SIG-M5 (cell line): ENCODE data around the gene PLD6.

ENCODE experiments used
- DNase-seq: peaks from one replicate; lab custom pipeline; 2025; lab: John Stamatoyannopoulos, UW

The PLD6 gene

GRCh38 chr17:17227608-17228520 is 21.7 kb upstream of the PLD6 start:
- no peak for DNase-seq

- no peak for DNase-seq
Observed at GRCh38 chr17:17226451-17227265, 20.5 kb upstream of the PLD6 start.

- no peak for DNase-seq
Observed at GRCh38 chr17:17225901-17226300, 19.8 kb upstream of the PLD6 start.

- no peak for DNase-seq
Observed at GRCh38 chr17:17224137-17224536, 18.0 kb upstream of the PLD6 start.

DNA sequence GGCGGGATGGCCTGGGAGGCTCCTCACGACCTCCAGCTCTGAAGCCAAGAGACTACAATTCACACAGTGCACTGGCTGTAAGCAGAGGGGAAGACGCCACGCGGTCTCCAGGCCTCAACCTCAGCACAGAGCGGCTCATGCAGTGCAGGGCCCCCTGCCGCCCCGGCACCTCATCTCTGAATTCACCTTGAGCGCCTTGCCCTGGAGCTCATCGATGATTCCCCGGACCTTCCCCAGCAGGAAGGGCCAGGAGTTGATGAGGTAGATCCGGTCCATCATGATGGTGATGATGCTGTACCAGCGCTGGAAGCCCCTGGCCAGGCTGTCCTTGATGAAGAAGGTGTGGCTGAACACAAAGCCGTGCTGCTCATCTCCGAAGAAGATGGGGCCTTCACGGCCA is 17.6 kb upstream of the PLD6 start:
- DNase-seq = no peak

- DNase-seq = no peak
Observed at GRCh38 chr17:17221329-17221728, 15.2 kb upstream of the PLD6 start.

GRCh38 chr17:17220529-17220928 is 14.4 kb upstream of the PLD6 start:
- DNase-seq = no peak

DNA sequence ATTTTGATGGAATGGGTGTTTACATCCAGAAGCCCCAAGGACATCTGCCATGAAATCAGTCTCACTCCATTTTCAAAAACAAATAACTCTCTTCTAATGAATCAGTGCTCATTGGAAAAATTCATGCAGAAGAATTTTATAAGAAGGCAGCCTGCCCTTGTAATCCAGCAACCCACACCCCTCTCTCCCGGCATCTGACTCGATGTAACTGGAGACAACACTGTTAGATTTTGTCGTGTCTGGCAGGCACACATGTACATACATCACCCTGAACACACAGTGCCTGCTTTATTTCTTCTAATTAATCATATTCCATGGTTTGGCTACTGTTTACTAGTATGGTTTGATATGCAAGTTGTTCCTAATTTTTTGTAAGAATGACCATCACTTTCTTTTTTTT is 11.9 kb upstream of the PLD6 start:
- no peak for DNase-seq

DNA sequence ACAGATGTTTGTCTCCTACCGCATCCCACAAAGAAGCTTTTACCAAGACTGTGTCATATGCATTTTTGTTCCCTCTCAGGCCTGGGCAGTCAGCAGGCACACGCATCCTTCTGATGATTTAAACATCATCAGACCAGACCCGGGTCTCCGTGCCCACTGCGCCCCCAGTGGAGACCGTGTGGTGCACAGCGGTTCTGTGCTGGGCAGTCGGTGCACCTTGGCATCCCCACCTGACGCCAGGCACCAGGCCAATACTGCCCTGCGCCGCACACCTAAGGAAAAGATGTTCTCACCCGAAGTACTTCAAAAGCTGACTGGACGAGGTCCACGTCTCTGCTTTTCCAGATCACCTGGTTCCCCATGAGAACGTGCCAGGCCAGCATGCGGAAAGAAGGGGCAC is 10.6 kb upstream of the PLD6 start:
- no peak for DNase-seq

DNA sequence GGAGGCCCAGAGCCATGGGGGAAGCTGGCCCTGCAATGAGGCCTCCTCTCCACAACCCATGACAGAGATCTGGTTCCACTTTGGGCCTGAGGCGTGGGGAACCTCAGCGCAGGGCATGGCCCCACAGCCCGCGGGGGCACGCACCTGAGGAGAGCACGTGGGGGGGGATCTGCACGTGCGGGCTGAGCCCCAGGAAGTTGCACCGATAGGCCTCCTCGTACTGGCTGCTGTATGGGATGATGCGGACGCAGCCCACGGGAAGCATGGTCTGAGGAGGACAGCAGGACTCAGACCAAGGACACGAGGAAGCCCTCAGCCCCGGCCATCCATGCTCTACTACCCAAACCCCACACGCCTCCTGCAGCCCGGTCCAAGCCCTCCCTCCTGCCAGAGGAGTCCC is 10.1 kb upstream of the PLD6 start:
- no peak for DNase-seq

GRCh38 chr17:17215575-17215974 is 9.4 kb upstream of the PLD6 start:
- no peak for DNase-seq

- no peak for DNase-seq
Observed at GRCh38 chr17:17214646-17215436, 8.7 kb upstream of the PLD6 start.

GRCh38 chr17:17213775-17214174 is 7.6 kb upstream of the PLD6 start:
- no peak for DNase-seq

- DNase-seq = no peak
Observed at GRCh38 chr17:17207998-17208397, 1.9 kb upstream of the PLD6 start.

- DNase-seq = no peak
Observed at GRCh38 chr17:17206913-17207335, 791 bp upstream of the PLD6 start.

- DNase-seq = no peak
Observed at GRCh38 chr17:17205368-17206123, 587 bp downstream of the PLD6 start.

DNA sequence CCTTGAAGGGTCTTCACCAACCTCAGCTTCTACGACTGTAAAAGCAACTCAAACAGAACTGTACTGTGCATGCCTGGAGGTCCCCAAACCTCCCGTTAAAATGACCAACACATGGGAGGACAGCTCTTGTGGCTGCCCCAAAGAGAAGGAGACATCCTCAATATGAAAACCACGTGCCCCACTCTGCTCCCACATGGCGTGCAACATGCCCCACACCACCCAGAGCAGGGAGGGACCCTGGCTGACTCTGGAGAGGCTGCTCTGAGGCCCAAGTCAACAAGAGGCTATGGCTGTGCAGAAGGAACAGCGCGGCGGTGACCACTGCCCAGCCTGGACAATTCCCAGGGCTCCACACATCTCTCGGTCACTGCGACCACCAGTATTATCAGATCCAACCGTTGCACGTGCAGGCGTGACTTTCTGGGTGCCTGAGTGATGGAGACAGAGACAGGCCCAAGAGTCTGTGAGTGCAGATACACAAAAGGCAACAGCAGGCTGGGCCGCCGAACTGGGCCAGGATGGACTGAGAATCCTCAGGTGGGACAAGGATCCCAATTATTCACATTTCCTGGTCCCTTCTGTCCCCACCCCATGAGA is 1.4 kb downstream of the PLD6 start:
- no peak for DNase-seq

- DNase-seq = no peak
Observed at GRCh38 chr17:17204041-17204591, 2.0 kb downstream of the PLD6 start.

DNA sequence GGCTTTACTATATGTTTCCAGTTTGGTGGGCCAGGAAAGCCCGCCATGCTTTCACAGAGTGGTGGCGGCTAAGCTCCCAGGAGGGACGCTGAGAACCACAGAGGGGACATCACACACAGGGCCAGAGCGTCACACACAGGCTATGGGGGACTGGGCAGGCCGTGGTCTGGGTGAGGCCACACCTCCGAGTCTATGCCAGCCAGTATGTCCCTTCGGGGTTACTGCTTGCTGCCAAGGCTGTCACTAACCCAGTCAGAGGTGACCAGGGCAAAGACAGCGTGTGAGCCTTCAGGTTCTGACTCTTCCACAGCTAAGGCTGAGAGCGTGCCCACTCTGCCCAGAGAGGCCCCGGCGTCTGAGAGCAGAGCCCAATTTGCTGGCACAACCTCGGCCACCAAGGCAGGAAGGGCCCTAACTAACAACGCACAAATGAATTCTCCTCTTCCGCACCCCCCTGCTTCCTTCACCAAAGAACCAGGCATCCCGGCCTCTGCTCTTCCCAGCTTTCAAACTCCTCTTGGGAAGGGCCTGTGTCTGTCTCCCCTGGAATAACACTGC is 2.9 kb downstream of the PLD6 start:
- DNase-seq = no peak

- no peak for DNase-seq
Observed at GRCh38 chr17:17201907-17202306, 4.2 kb downstream of the PLD6 start.

DNA sequence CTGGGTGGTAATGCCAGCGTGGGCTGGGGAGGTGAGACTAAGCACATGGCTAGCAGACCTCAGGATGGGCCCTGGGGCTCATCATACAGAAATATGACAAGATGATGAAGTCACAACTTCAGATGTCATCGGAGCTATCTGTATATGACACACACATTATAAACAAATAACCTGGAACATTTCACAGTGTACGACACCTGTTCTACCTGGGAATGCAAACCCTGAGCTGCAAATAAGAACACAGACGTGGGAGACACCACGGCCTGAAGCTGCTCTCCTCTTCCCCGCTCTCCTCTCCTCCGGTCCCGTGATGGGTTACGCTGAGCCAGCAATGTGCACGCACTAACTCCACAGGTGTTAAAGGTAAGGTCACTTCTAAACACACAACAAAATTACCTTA is 4.9 kb downstream of the PLD6 start:
- DNase-seq = no peak
